Caco-2 (cell line): Measurements from ENCODE around the gene B3GAT1. TPM values are rescaled to one million over a fixed set of nuclear protein-coding genes. Genes with fewer than 3 reads are reported as not detected.

Source experiments
- BruUV-seq: library from RNA; stranded (reverse); fragments of 400-500 nt; replicated peaks from 2 replicates; lab custom pipeline; 2021; lab: Mats Ljungman, UMichigan
- CTCF ChIA-PET: fragments of 300-600 bp; sonication (Branson Sonifier 250); formaldehyde crosslinking; loops from one replicate; lab custom pipeline; 2022; ENCODE audit warnings: antibody characterized with exemption; lab: Charles Lee
- POLR2A ChIA-PET: fragments of 300-600 bp; sonication (Branson Sonifier 250); formaldehyde crosslinking; loops from one replicate; lab custom pipeline; 2022; ENCODE audit warnings: antibody characterized with exemption; lab: Charles Lee
- DNase-seq, 2 experiments: peaks; one replicate each; pipeline versions ENCODE4 v3.0.0 to v3.0.0-alpha.2; 2020 to 2022
- H3K27me3 ChIP-seq: replicated peaks from 2 replicates; pipeline ENCODE4 v1.6.0; 2011; ENCODE audit warnings: low read length; ENCODE audit not compliant: control insufficient read depth, insufficient read depth
- H3K36me3 ChIP-seq: 2 replicates; pipeline ENCODE4 v1.5.1; 2011; ENCODE audit warnings: low read length; ENCODE audit not compliant: control insufficient read depth, insufficient read depth
- H3K4me1 ChIP-seq: fragments of 250-450 bp; sonication (Bioruptor Pico); 2 replicates; pipeline ENCODE4 v1.5.1; 2020; ENCODE audit warnings: mild to moderate bottlenecking
- H3K4me3 ChIP-seq: 2 replicates; pipeline ENCODE4 v1.5.1; 2011; ENCODE audit warnings: low read depth, mild to moderate bottlenecking, control low read depth, low read length
- H3K9me3 ChIP-seq: fragments of 250-450 bp; sonication (Bioruptor Pico); 2 replicates; pipeline ENCODE4 v1.5.1; 2020; ENCODE audit warnings: mild to moderate bottlenecking, moderate library complexity
- H3K27ac Mint-ChIP-seq: one replicate; pipeline ENCODE4 v1.8.0; 2022; ENCODE audit warnings: mixed read lengths; ENCODE audit not compliant: unreplicated experiment
- H3K27me3 Mint-ChIP-seq: one replicate; pipeline ENCODE4 v1.8.0; 2022; ENCODE audit warnings: mixed read lengths; ENCODE audit not compliant: insufficient read depth, unreplicated experiment
- H3K36me3 Mint-ChIP-seq: one replicate; pipeline ENCODE4 v1.8.0; 2022; ENCODE audit warnings: mild to moderate bottlenecking, mixed read lengths; ENCODE audit not compliant: insufficient read depth, unreplicated experiment
- H3K4me1 Mint-ChIP-seq: one replicate; pipeline ENCODE4 v1.8.0; 2022; ENCODE audit warnings: low read depth, mixed read lengths; ENCODE audit not compliant: unreplicated experiment
- H3K4me3 Mint-ChIP-seq: one replicate; pipeline ENCODE4 v1.8.0; 2022; ENCODE audit warnings: mild to moderate bottlenecking, moderate library complexity, mixed read lengths; ENCODE audit not compliant: unreplicated experiment
- H3K9me3 Mint-ChIP-seq: one replicate; pipeline ENCODE4 v1.8.0; 2022; ENCODE audit warnings: mixed read lengths; ENCODE audit not compliant: unreplicated experiment
- intact Hi-C: fragments of 100-400 bp; cut with micrococcal nuclease; formaldehyde crosslinking; loops from one replicate; pipeline ENCODE4 v1.10.0; 2022; ENCODE audit not compliant: unreplicated experiment
- total RNA-seq: library from RNA; stranded (reverse); gene quantifications from 2 replicates; pipeline ENCODE4 v1.2.3, GENCODE V29; 2022
- TF ChIP-seq, protein P1 (sequence below), 2 experiments: fragments of 200-600 bp in 1 of 2; IDR thresholded peaks; 1 replicate in 1 of 2; 2 replicates in 1 of 2; pipeline versions ENCODE4 v1.5.1 to v1.8.0; 2011 to 2022; ENCODE audit warnings: antibody characterized with exemption in 1 of 2, control low read depth in 1 of 2, inconsistent platforms in 1 of 2, low read depth in 1 of 2, low read length in 1 of 2, mild to moderate bottlenecking in 1 of 2, moderate library complexity in 1 of 2; ENCODE audit not compliant: insufficient read depth in 1 of 2, severe bottlenecking in 1 of 2, unreplicated experiment in 1 of 2

The B3GAT1 gene
- total RNA-seq, 1 experiment from 2014 or later = 0.11 TPM

DNA sequence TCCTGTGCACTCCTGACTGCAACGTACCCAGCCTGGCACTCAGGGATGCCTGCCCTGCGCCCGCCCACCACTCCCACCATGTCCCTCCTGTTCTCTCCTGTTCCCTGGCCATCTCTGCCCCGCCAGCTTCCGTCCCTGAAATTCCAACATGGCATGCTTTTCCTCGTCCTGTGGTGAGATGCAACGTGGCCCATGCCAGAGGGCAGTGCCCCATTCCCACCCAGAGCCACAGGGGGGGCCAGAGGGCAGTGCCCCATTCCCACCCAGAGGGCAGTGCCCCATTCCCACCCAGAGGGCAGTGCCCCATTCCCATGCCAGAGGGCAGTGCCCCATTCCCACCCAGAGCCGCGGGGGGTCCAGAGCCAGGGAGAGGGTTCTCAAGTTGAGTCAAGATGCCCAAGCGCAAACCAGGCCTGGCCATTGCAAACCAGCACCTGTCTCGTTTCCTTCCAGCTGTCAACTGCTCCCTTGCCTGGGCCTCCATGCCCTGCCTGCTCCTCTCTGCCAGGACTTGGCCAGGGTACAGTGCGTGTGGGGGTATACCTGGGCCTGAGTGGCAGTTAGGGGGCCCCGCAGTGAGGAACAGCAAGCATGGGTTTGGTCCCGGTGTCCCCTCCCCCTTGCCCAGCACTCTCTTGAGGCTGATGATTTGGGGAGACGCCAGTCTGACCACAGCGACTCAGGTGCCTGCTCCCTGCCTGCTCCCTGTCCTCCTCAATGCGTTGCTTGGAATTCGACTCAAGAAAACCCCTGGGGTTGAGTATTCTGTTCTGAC is 14.6 kb downstream of the B3GAT1 start:
- Histone ChIP-seq H3K36me3 (no peaks in the 10 kb centered on the region), H3K27me3 (peaks cover 3% of the 10 kb centered on the region; the same call in 1 of the 2 replicates), H3K4me3 (no peak overlapping the region), H3K9me3 (no peaks in the 10 kb centered on the region), H3K4me1 (no peaks in the 10 kb centered on the region)
- TF ChIP-seq, protein P1, sequence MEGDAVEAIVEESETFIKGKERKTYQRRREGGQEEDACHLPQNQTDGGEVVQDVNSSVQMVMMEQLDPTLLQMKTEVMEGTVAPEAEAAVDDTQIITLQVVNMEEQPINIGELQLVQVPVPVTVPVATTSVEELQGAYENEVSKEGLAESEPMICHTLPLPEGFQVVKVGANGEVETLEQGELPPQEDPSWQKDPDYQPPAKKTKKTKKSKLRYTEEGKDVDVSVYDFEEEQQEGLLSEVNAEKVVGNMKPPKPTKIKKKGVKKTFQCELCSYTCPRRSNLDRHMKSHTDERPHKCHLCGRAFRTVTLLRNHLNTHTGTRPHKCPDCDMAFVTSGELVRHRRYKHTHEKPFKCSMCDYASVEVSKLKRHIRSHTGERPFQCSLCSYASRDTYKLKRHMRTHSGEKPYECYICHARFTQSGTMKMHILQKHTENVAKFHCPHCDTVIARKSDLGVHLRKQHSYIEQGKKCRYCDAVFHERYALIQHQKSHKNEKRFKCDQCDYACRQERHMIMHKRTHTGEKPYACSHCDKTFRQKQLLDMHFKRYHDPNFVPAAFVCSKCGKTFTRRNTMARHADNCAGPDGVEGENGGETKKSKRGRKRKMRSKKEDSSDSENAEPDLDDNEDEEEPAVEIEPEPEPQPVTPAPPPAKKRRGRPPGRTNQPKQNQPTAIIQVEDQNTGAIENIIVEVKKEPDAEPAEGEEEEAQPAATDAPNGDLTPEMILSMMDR (IDR thresholded peaks at IDR 0.05; ENCODE audit: insufficient read depth in 1 of 2, low read depth in 1 of 2, low read length in 1 of 2, severe bottlenecking in 1 of 2, unreplicated experiment in 1 of 2) = no peak
- no peak overlapping the region for H3K27ac Mint-ChIP-seq
- CTCF ChIA-PET = no interaction called here
- no peaks in the 10 kb centered on the region for H3K36me3 Mint-ChIP-seq
- H3K4me1 Mint-ChIP-seq = no peaks in the 10 kb centered on the region
- no peaks in the 10 kb centered on the region for H3K9me3 Mint-ChIP-seq
- intact Hi-C loops = no loop called here
- peaks cover 17% of the 10 kb centered on the region for H3K27me3 Mint-ChIP-seq
- no TSS peak for BruUV-seq
- no peak overlapping the region for H3K4me3 Mint-ChIP-seq
- no peak for DNase-seq
- POLR2A ChIA-PET = no interaction called here

DNA sequence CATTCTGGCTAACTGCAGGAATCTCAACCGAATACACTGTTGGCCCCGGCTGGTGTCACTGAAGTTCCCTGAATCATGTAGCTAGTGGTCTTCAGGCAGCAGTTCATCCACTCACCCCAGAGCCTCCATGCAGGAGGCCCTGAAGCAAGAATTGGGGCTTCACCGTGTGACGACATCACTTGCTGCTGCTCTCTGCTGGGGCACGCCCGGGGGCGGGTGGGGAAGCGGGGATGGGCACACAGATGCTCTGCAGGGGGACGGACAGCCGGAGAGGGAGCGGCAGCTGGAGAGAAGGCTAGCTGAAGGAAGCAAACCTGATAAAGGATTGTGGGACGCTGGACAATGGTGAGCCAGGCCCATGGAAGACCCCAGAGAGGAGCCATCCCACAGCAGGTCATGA is 17.0 kb downstream of the B3GAT1 start:
- no peaks in the 10 kb centered on the region for H3K36me3 Mint-ChIP-seq
- H3K9me3 Mint-ChIP-seq = no peaks in the 10 kb centered on the region
- no peaks in the 10 kb centered on the region for H3K4me1 ChIP-seq
- no peak overlapping the region for H3K4me3 ChIP-seq
- no peak overlapping the region for H3K27ac Mint-ChIP-seq
- H3K36me3 ChIP-seq = no peaks in the 10 kb centered on the region
- no peaks in the 10 kb centered on the region for H3K9me3 ChIP-seq
- TF ChIP-seq, protein P1 (IDR thresholded peaks at IDR 0.05; ENCODE audit: insufficient read depth in 1 of 2, low read depth in 1 of 2, low read length in 1 of 2, severe bottlenecking in 1 of 2, unreplicated experiment in 1 of 2) = no peak
- H3K4me3 Mint-ChIP-seq = no peak overlapping the region
- ChIA-PET CTCF (interaction anchor here (0.8 kb wide), 1 partner anchor 11 kb away, joined by 4 read pairs; no protein-coding TSS in a partner anchor), POLR2A (no interaction called here)
- BruUV-seq = no TSS peak
- DNase-seq = no peak
- peaks cover 3% of the 10 kb centered on the region for H3K27me3 Mint-ChIP-seq
- H3K4me1 Mint-ChIP-seq = no peaks in the 10 kb centered on the region
- intact Hi-C loops = no loop called here
- peaks cover 3% of the 10 kb centered on the region; the same call in 1 of the 2 replicates for H3K27me3 ChIP-seq

DNA sequence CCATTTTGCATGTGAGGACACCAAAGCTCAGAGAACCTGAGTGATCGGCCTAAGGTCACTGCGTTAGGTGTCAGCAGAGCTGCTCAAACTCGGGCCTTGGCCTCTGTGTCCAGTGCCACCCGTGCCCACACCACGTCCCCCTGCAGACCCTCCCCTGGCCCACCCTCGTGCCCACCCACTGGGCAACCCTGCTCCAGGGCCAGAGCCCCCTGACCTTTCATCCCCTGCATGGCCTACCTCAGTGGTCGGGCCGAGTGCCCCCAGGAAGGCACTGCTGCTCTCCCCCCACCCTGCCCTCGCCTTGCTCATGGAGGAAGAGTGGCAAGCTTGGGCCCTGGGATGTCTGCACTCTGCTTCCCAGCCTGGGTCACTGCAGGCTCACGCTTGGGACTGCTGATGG is 17.7 kb downstream of the B3GAT1 start:
- CTCF ChIA-PET = interaction anchor here (0.8 to 1.2 kb wide), 2 partner anchors 10 to 185 kb away, joined by 4 to 5 read pairs; no protein-coding TSS in a partner anchor
- H3K4me3 Mint-ChIP-seq = no peak overlapping the region
- no peak for DNase-seq
- no peaks in the 10 kb centered on the region for H3K9me3 Mint-ChIP-seq
- no peak overlapping the region for H3K27ac Mint-ChIP-seq
- H3K4me1 ChIP-seq = no peaks in the 10 kb centered on the region
- H3K27me3 ChIP-seq = peaks cover 1% of the 10 kb centered on the region; the same call in 1 of the 2 replicates
- TF ChIP-seq, protein P1 (IDR thresholded peaks at IDR 0.05; ENCODE audit: insufficient read depth in 1 of 2, low read depth in 1 of 2, low read length in 1 of 2, severe bottlenecking in 1 of 2, unreplicated experiment in 1 of 2) = no peak
- BruUV-seq = no TSS peak
- H3K27me3 Mint-ChIP-seq = peaks cover 3% of the 10 kb centered on the region
- intact Hi-C loops = no loop called here
- H3K36me3 ChIP-seq = no peaks in the 10 kb centered on the region
- no peak overlapping the region for H3K4me3 ChIP-seq
- H3K4me1 Mint-ChIP-seq = no peaks in the 10 kb centered on the region
- POLR2A ChIA-PET = no interaction called here
- no peaks in the 10 kb centered on the region for H3K36me3 Mint-ChIP-seq
- H3K9me3 ChIP-seq = no peaks in the 10 kb centered on the region
